ENCODE data around the gene DYNLT2B. TPM values are rescaled to one million over a fixed set of nuclear protein-coding genes. Genes with fewer than 3 reads are reported as not detected.

Gene DYNLT2B
- total and polyA plus RNA-seq, 4 donors, result 1.1 to 3.7 (median 2.9) TPM

DNA sequence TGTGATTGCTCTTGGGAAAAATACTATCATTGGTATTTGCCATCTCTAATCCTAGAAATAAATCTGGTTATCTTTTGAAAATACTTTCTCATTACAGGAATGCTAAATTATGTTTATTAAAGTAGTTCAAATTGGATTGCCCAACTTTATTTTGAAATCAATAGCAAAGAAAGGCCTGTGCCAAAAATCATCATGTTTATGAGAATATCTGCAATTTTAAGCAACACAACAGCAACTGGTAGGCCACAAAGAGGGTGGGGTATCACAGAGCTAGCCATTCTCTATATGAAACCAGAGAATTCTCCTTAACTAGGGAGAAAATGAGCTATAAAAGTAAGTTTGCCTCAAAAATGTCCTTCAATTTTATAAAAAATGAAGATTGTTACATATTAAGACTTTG lies 32.0 kb upstream of the DYNLT2B start:
- TF ChIP-seq, protein P1, sequence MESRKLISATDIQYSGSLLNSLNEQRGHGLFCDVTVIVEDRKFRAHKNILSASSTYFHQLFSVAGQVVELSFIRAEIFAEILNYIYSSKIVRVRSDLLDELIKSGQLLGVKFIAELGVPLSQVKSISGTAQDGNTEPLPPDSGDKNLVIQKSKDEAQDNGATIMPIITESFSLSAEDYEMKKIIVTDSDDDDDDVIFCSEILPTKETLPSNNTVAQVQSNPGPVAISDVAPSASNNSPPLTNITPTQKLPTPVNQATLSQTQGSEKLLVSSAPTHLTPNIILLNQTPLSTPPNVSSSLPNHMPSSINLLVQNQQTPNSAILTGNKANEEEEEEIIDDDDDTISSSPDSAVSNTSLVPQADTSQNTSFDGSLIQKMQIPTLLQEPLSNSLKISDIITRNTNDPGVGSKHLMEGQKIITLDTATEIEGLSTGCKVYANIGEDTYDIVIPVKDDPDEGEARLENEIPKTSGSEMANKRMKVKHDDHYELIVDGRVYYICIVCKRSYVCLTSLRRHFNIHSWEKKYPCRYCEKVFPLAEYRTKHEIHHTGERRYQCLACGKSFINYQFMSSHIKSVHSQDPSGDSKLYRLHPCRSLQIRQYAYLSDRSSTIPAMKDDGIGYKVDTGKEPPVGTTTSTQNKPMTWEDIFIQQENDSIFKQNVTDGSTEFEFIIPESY (IDR thresholded peaks at IDR 0.05), result no peak
- TF ChIP-seq TAF1 (conservative IDR thresholded peaks at IDR 0.05), result no peak
- no peak for TF ChIP-seq HNF4G (IDR thresholded peaks at IDR 0.05)
- no peak for TF ChIP-seq YY1 (IDR thresholded peaks at IDR 0.05)
- TF ChIP-seq JUND (IDR thresholded peaks at IDR 0.05), result no peak
- TF ChIP-seq RAD21 (IDR thresholded peaks at IDR 0.05), result no peak
- TF ChIP-seq, protein P2, sequence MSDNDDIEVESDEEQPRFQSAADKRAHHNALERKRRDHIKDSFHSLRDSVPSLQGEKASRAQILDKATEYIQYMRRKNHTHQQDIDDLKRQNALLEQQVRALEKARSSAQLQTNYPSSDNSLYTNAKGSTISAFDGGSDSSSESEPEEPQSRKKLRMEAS (IDR thresholded peaks at IDR 0.05), result no peak
- TF ChIP-seq, protein P3, sequence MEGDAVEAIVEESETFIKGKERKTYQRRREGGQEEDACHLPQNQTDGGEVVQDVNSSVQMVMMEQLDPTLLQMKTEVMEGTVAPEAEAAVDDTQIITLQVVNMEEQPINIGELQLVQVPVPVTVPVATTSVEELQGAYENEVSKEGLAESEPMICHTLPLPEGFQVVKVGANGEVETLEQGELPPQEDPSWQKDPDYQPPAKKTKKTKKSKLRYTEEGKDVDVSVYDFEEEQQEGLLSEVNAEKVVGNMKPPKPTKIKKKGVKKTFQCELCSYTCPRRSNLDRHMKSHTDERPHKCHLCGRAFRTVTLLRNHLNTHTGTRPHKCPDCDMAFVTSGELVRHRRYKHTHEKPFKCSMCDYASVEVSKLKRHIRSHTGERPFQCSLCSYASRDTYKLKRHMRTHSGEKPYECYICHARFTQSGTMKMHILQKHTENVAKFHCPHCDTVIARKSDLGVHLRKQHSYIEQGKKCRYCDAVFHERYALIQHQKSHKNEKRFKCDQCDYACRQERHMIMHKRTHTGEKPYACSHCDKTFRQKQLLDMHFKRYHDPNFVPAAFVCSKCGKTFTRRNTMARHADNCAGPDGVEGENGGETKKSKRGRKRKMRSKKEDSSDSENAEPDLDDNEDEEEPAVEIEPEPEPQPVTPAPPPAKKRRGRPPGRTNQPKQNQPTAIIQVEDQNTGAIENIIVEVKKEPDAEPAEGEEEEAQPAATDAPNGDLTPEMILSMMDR (IDR thresholded peaks at IDR 0.05; ENCODE audit: low read depth, low read length, missing input control), result no peak
- TF ChIP-seq FOXA2 (IDR thresholded peaks at IDR 0.05), result no peak
- TF ChIP-seq, protein P4, sequence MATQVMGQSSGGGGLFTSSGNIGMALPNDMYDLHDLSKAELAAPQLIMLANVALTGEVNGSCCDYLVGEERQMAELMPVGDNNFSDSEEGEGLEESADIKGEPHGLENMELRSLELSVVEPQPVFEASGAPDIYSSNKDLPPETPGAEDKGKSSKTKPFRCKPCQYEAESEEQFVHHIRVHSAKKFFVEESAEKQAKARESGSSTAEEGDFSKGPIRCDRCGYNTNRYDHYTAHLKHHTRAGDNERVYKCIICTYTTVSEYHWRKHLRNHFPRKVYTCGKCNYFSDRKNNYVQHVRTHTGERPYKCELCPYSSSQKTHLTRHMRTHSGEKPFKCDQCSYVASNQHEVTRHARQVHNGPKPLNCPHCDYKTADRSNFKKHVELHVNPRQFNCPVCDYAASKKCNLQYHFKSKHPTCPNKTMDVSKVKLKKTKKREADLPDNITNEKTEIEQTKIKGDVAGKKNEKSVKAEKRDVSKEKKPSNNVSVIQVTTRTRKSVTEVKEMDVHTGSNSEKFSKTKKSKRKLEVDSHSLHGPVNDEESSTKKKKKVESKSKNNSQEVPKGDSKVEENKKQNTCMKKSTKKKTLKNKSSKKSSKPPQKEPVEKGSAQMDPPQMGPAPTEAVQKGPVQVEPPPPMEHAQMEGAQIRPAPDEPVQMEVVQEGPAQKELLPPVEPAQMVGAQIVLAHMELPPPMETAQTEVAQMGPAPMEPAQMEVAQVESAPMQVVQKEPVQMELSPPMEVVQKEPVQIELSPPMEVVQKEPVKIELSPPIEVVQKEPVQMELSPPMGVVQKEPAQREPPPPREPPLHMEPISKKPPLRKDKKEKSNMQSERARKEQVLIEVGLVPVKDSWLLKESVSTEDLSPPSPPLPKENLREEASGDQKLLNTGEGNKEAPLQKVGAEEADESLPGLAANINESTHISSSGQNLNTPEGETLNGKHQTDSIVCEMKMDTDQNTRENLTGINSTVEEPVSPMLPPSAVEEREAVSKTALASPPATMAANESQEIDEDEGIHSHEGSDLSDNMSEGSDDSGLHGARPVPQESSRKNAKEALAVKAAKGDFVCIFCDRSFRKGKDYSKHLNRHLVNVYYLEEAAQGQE (IDR thresholded peaks at IDR 0.05), result no peak
- no peak for TF ChIP-seq RXRA (IDR thresholded peaks at IDR 0.05)
- no peak overlapping the region for H3K27ac ChIP-seq (ENCODE audit: low read depth in 1 of 2, low read length in 2 of 2)
- peaks cover 0 to 13% (median 6%) of the 10 kb centered on the region in 4 donors for H3K36me3 ChIP-seq (ENCODE audit: control insufficient read depth in 4 of 4, insufficient read depth in 3 of 4, low read depth in 1 of 4, low read length in 3 of 4)
- H3K9ac ChIP-seq (ENCODE audit: low read depth in 1 of 2, low read length in 2 of 2), result no peak overlapping the region
- no peak overlapping the region for H3K4me3 ChIP-seq (ENCODE audit: low read depth in 1 of 3, low read length in 3 of 3)
- no peak for DNase-seq (ENCODE audit: low spot score)
- H3K9me3 ChIP-seq (ENCODE audit: control insufficient read depth in 4 of 4, low read length in 3 of 4), result no peaks in the 10 kb centered on the region
- H3K4me1 ChIP-seq (ENCODE audit: control insufficient read depth in 4 of 4, insufficient read depth in 4 of 4, low read length in 3 of 4), result no peaks in the 10 kb centered on the region
- no peaks in the 10 kb centered on the region for H3K27me3 ChIP-seq (ENCODE audit: control insufficient read depth in 4 of 4, insufficient read depth in 4 of 4, low read length in 3 of 4)

DNA sequence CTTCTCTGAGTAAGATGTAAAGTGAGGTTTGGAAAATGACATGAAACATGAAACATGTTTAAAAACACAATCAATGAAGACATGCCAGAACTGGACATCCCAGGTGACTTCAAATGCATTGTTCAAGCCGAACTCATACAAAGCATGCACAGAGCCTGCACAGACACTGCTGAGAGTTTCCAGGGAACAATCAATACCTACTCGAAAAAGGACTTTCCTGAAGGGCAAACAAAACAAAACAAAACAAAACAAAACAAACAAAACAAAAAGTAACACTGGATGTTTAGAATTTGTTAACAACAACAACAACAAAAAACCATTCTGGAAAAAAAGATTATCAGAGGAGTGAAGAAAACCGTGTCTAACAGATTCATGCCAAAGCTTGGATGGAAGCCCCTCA lies 30.7 kb upstream of the DYNLT2B start:
- Histone ChIP-seq H3K9ac (ENCODE audit: low read depth in 1 of 2, low read length in 2 of 2) (no peak overlapping the region), H3K4me3 (ENCODE audit: low read depth in 1 of 3, low read length in 3 of 3) (no peak overlapping the region), H3K27me3 (ENCODE audit: control insufficient read depth in 4 of 4, insufficient read depth in 4 of 4, low read length in 3 of 4) (no peaks in the 10 kb centered on the region), H3K27ac (ENCODE audit: low read depth in 1 of 2, low read length in 2 of 2) (no peak overlapping the region), H3K9me3 (ENCODE audit: control insufficient read depth in 4 of 4, low read length in 3 of 4) (no peaks in the 10 kb centered on the region), H3K4me1 (ENCODE audit: control insufficient read depth in 4 of 4, insufficient read depth in 4 of 4, low read length in 3 of 4) (no peaks in the 10 kb centered on the region), H3K36me3 (ENCODE audit: control insufficient read depth in 4 of 4, insufficient read depth in 3 of 4, low read depth in 1 of 4, low read length in 3 of 4) (peaks cover 0 to 10% (median 2%) of the 10 kb centered on the region in 4 donors)
- 68% methylated on average over 3 of the region's 3 CpGs for WGBS
- DNase-seq (ENCODE audit: low spot score), result no peak
- TF ChIP-seq, protein P2 (IDR thresholded peaks at IDR 0.05), result no peak
- no peak for TF ChIP-seq TAF1 (conservative IDR thresholded peaks at IDR 0.05)
- no peak for TF ChIP-seq HNF4A (conservative IDR thresholded peaks at IDR 0.05)
- no peak for TF ChIP-seq SP1 (IDR thresholded peaks at IDR 0.05)
- no peak for TF ChIP-seq JUND (IDR thresholded peaks at IDR 0.05)
- no peak for TF ChIP-seq NR2F2 (IDR thresholded peaks at IDR 0.05)
- TF ChIP-seq, protein P1 (IDR thresholded peaks at IDR 0.05), result no peak
- no peak for TF ChIP-seq HNF4G (IDR thresholded peaks at IDR 0.05)
- TF ChIP-seq GABPA (IDR thresholded peaks at IDR 0.05 in 1 of 2, conservative IDR thresholded peaks at IDR 0.05 in 1 of 2), result no peak
- no peak for TF ChIP-seq FOXA2 (IDR thresholded peaks at IDR 0.05)
- TF ChIP-seq, protein P4 (IDR thresholded peaks at IDR 0.05), result no peak
- no peak for TF ChIP-seq EGR1 (IDR thresholded peaks at IDR 0.05; ENCODE audit: low read depth in 2 of 2)
- TF ChIP-seq RXRA (IDR thresholded peaks at IDR 0.05), result no peak
- TF ChIP-seq YY1 (IDR thresholded peaks at IDR 0.05), result no peak

Measured in liver (tissue), 9 donors.